HG03097 (cell line): ENCODE results near the gene C10orf120.

Source experiments
- ATAC-seq: cut with Tn5 transposase; IDR thresholded peaks from one replicate; pipeline ENCODE4 v1.9.1; 2021; ENCODE audit not compliant: unreplicated experiment, low FRiP score

The C10orf120 gene

DNA sequence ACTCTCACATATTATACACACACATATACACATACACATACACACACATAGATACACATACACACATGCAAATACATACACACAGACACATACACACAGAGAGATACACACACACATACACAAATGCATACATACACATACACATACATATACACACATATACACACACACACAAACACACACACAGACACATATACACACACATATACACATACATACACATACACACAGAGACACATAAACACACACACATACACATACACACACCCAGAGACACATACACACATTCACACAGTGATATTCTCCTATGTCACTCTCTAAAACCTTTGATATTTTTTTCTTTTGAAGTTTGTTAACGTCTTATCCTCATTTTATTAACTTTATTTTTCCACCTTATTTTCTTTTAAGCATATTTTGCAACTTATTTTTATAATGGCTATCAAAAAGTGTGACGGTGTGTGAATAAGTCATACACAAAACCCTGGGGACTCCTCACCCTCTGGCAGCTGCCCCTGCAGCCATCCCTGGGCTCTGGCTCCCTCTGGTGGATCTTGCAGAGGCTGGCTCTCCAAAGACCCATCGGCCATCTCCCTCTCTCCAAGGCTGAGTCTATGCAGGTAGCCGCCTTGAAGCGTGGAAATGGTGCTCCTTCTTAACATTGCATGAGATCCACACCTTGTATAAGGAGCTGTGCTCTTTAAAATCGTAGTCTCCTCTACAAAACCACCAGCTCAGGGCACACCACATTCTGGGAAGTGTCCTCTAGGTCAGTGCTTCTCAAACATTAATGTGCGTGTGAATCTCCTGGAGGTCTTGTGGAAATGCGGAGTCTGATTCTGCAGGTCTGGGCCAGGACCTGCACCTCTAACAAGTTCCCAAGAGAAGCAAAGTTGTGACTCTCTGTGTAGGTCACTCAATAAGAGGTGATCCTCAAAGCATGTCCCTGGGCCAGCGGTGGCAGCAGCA, 4.1 kb upstream of the C10orf120 start:
- no peak for ATAC-seq

DNA sequence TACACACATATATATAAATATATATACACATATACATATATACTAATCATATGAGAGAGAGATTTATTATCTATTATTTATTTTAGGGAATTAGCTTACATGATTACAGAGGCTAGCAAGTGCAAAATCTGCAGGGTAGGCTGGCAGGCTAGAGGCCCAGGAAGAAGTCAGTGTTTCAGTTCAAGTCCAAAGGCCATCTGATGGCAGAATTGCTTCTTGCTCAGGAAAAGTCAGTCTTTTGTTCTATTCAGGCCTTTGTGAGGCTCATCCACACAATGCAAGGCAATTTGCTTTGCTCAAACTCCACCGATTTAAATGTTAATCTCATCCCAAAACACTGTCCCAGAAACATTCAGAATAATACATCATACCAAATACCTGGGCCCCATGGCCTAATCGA, 2.6 kb upstream of the C10orf120 start:
- ATAC-seq, result no peak

DNA sequence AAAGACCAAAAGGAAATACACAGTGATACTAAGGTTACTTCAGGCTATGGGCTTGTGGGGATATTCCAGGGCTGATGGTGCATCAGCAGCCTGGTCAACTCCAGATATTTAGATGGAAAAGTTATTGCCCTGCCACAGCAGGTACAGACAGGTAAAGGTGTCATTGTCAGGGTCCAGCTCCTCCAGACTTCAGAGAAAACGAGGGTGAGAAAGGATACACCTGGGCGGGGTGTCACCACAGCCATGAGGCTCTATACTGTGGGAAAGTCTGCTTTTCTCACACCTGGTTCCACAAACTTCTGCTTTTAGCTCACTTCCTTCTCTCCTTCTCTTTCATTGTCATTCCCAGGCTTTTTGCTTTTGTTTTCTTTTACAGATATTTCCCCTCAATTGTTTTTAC, 2.0 kb upstream of the C10orf120 start:
- ATAC-seq, result no peak

DNA sequence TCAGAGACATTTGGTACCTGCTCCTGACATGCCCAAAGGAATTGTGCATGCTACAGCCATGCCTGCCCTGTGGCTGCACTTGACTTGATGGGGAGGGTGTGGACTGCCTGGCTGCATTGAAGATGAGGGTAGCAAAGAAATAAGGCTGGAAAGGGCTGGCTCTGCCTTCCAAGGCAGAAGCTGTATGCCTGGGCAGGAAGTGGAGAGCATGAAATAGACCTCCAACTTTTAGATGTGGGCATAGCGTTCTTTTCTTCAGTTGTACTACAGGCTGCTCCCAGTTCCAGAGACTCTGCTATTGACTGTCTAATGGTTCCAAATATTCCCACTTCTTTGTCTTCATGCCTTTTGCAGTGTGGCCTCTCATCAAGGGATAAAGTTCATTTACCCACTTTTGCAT, 3.0 kb downstream of the C10orf120 start:
- ATAC-seq, result no peak

DNA sequence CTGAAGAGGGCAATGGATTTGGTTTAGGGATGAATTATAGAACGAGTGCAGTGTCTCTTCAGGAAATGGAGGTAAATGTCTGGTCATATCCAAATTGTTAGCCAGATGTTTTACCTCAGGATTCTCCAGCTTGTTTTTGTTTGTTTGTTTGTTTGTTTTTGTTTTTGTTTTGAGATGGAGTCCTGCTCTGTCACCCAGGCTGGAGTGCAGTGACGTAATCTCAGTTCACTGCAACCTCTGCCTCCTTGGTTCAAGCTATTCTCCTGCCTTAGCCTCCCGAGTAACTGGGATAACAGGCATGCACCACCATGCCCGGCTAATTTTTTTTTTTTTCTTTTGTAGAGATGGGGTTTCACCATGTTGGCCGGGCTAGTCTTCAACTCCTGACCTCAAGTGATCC, 6.9 kb downstream of the C10orf120 start:
- no peak for ATAC-seq

DNA sequence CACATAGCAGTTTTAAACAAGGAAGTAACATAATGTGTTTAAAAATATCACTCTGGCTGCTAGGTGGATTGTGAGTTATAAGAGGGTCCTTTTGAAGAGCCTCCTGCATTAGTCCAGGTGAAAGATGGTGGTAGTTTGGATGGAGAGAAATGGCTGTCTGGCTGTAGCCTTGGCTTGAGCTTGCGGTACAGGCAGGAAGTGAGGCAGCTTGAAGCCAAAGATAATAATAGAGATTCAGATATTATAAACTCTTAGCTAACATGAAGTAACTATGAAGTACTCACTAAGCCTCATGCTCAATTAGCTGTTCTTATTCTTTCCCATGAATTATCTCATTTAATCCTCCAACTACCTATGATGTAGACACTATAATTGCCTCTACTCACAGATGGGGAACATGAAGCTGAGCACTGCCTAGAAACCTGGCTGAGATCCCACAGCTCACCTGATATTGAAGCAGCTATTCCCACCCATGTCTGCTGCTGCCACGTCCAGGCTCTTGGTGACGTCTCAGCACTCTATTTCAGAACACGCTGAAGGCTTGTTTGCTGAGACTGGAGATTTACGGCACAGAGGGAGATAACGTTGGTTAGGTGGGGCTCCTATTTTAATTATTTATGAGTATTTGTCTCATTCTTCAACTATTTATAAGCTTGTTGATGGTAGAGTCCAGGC, 10.4 kb downstream of the C10orf120 start:
- ATAC-seq, result no peak

DNA sequence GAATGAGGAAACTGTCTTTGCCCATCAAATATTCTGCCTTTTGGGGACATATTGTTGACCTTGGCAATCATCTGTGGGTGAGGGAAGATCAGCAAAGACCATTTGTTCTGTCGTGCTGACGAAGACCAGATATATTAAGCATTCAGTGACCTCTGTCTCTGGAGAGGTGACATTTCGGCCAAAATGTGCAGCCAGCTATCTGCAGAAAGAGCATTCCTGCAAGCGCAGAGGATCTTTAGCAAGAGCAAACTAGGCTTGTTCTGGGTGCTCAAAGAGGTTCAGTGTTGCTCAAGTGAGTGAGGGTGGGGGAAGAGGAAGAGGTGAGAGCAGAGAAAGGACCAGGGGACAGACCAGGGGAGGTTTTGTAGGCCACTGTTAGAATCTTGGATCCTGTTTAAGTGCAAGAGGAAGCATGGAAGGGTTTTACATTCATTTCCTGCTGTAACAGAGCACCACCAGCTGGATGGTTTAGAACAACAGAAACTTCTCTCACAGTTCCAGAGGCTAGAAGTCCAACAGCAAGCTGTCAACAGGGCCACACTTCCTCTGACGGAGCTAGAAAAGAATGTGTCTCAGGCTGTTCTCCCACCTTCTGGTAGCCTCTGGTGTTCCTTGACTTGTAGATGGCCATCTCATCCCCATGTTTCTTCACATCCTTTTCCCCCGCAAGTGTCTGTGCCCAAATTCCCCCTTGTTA, 11.2 kb downstream of the C10orf120 start:
- ATAC-seq, result no peak

DNA sequence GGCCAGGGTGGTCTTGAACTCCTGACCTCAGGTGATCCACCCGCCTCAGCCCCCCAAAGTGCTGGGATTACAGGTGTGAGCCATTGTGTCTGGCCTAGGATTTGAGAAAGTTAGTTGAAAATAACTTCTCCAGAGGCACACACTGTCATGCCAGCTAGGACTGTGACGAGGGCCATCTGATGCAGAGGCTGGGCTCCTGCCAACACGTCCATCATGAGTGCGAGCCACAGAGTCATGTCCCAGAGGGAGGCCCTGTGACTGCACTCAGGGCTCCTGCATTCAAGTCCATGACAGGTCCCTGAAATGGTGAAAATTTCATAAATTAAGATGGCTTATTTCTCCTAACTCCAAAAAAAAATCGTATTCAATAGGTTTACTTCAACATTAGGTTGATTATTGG, 17.1 kb downstream of the C10orf120 start:
- ATAC-seq, result no peak

DNA sequence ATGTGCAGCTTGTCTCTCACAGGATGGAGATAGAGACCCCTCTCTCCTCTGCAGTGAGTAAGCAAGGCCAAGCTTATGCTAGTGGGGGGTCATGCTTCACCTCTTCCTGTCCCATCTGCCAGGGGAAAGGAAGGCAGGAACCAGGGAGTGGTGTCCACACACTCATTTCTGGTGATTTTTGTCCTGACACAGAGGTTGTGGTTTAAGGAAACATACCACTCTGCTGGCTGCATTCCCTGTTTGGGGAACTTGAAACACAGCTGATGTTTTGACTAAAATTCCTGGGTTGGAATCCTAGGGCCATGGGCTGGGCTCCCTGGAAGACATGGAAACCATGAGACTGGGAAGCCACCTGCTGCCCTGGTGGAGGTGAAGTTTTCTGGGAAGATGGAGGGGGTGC, 21.4 kb downstream of the C10orf120 start:
- ATAC-seq, result no peak

DNA sequence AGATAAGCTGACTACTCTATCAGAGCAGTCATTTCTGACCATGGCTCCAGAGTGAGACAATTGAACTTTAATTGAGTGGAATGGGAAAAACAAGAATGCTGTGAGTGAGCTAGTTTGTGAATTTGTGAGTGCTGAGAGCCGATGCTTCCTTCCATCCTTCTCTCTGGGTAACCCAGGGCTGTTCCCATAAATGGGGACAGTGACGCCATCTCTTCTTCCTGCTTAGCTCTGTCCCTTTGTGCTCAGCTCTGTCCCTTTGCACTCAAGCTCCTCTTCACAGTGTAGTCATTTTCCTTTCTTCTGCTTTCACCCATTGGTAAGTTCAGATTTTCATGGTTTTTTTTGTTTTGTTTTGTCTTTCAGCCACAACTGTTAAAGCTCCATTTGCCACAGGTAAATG, 24.4 kb downstream of the C10orf120 start:
- ATAC-seq, result no peak

DNA sequence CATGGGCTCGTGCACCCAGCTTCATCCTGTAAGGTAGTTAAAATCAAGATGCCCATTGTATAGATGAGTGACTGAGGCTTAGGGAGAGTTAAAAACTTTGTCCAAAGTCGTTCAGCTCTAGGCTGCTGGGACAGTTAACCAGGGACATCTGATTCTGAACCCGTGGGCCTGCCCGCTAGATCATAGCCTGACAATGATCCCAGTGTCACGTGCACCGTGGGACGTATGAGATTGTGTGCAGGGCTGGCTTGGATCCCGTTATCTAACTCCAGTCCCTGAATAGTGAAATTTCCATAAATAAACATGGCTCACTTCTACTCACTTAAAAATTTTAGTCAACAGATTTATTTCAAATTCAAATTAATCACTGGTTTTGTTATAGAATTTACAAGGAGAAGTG, 24.9 kb downstream of the C10orf120 start:
- ATAC-seq, result no peak

DNA sequence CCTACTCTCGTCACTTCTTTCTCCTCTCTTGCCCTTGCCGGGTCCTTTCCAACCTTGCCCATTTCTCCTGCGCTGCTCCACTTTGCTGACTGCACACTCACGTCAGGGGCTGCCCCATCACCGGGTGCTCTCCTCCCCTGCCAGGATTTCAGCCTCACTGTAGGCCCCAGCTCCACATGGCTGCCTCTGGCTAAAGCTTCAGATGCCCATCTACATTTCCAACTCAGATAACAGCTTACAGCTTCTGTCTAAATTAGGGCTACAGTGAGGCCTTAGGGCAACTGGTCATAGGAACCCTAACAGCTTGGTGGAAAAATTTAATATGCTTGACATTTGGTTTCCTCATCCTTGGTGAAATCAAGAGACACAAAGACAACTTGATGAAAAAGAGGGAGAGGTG, 25.9 kb downstream of the C10orf120 start:
- no peak for ATAC-seq

DNA sequence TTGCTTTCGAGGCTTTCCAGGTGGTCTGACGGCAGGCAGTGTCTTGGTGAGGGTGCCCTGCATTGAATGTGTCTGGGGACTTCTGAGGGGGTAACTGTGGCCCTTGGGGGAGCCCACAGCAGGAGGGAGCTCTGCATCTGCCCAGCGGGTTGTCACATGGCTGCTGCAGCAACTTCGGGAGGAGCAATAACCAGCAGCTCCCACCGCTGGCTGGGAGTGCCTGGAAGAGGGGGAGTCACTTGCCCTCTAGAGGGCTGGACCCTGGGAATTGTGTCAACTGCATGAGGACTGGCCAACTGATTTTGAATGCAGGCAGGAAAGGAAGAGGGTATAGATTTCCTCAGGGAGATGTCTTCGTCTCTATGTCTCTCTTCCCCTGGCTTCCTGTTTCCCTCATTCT, 26.4 kb downstream of the C10orf120 start:
- ATAC-seq, result no peak

DNA sequence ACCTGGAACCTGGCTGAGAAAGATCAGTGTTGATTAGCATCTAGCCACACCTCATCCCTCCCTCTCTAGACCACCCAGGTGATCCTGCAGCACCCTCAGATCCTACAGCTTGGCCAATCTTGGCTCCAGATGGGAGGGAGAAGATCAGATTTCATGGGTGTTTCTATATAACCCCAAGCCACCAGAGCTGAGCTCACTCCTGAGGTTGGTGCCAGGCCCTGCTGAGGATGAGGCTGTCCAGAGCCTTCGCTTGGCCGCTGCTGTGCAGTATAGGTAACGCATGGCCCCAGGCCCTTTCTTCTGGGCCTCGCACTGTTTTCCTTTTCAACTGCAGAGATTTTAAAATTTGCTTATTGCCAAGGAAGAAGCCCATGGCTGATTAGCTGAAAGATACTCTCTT, 27.0 kb downstream of the C10orf120 start:
- no peak for ATAC-seq

DNA sequence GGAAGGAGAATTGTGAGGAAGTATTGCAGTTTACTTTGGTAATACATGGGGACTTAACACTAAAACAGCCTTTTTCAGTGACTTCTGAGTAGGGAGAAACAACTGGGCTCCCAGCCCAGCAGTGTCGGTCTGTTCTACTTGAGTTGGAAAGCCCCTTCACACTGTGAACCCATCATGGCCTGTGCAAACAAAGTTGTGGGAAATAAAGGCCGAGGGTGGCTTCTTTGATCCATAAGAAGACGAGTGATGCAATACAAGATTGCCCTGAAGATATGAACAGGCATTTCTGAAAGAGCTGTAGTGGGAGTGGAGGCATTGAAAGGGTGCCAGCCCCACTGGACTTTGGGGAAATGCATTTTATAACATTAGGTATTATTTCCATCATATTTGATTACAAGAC, 28.3 kb downstream of the C10orf120 start:
- ATAC-seq, result no peak

DNA sequence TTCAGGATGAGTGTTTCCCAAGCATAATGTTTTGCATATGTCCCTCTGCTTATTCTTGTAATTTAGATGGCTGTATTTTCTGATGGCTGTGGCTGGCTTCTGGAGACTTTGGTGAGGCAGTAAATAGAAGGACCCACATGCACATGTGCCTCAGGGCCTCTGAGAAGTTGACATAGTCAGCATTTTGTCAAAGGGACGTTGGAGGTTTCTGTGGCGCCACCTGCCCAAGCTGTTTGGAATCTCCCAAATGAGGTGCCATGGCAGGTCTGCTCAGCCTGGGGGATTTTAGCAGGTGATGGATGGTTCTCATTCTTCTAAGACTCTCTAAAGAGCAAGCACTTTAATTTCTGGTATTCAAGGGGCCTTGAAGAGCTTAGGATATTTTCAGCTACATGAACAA, 29.8 kb downstream of the C10orf120 start:
- ATAC-seq, result no peak

DNA sequence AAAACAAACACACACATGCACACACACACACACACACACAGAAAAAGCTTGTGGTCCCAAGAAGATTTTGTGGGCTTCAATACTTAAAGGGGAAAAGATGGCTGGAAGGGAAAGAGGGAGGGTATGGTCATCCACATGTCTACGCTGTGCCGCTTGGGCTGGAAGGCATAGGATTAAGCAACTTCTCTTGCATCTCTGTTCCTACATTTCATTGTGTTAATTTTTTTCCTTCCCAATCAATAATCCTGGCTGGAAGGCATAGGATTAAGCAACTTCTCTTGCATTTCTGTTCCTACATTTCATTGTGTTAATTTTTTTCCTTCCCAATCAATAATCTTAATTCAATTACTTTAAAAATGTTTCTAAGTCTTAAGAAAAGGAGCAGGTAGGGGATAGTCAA, 30.6 kb downstream of the C10orf120 start:
- no peak for ATAC-seq

DNA sequence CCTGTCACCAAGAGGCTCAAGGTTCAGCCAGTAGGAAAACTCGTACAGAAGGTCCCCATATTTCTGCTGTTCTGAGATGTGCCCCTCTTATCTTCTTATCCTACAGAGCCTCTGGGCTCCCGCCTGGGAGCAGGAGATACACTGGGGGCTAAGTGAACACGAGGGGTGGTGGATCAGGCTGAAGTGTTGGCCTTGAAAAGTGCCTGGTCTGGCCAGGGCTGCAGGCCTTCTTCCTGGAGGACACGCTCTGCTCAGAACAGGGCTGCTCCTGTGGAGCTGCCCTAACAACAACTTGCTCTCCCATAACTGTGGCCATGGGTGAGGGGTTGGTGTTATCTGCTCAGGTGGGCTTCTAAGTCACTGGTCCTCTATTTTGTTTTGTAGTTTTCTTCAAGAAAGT, 33.7 kb downstream of the C10orf120 start:
- no peak for ATAC-seq

DNA sequence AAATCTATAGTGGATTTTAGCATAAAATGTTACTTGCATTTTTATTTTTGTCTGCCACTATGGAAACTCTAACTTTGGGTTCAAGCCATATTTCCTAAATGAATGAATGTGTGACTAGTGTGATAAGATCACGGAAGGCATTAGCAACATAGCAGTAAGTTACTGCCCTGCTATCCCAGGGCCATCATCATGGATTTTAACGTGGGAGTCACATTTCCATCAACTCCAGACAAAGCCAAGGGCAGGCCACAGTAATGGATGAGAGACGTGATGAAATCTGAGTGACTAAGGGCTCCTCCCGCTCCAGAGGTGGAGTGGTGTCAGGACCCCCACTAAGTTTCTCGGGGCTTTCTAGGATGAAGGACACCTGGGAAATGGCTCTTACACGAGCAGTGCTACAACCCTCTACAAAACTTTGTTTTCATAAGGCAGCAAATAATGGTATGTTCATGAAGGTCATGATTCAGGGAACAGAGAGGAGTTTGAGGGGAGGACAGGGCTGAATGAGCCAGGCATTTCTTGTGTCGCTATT, 34.3 kb downstream of the C10orf120 start:
- ATAC-seq, result no peak

DNA sequence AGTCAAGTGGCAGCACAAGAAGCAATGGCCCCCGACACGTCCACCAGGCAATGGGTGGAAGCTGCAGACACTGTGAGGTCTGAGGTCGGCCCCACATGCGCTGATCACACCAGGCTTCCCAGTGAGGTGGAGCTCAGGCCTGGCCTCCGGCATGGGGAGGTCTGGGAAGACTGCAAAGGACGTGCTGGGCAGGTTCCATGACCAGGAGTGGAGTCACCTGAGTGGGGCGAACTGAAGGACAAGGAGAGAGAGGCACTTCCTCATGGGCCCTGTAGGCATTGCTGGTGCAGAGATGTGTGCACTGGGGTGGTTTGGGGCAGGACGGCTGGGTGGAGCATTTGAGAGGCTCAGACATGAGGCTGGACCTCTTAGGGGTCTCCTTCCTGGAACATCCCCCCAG, 35.1 kb downstream of the C10orf120 start:
- no peak for ATAC-seq

DNA sequence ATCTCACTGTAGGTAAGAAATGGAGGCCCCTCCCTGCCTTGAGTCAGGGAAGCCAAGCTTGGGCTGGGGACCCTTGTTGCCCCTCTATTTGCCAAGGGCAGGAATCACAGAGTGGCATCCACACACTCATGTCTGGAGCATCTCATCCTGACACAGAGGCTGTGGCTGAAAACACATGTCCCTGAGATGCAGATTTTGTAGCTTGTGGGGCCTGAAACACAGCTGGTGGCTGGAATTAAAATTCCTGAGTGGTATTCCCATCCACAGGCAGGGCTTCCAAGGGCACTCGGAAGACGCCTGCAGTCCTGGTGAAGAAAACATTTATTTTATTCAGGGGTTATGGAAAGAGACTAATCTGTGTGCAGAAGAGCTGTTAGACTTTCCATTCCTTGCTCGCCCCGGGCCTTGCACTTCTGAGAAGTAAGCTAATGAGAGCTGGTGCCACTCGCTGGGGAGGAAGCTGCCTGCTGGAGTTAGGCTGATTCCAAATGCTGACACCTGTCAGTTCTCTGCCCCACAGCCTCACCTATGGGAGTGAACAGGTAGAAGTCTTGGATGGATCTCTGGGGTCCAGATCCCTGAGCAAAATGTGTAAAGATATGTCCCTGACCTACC, 36.0 kb downstream of the C10orf120 start:
- ATAC-seq, result no peak
